Measurements from ENCODE around the gene GNAI3.

- TF ChIP-seq CTCF (IDR thresholded peaks at IDR 0.05; ENCODE audit: insufficient read depth, low read length, poor library complexity, severe bottlenecking) (no peak), EZH2phosphoT487 (conservative IDR thresholded peaks at IDR 0.05; ENCODE audit: low read length) (no peak)
Measured at GRCh38 chr1:109573785-109574184, 25.4 kb downstream of the GNAI3 start.

Measured in SU-DHL-6 (cell line).